ENCODE results near the gene RAPGEF5.

The RAPGEF5 gene

GRCh38 chr7:22307816-22308215 lies 49.1 kb downstream of the RAPGEF5 start:
- no peak for TF ChIP-seq CTCF (conservative IDR thresholded peaks at IDR 0.05; ENCODE audit: low read depth, low read length)
- DNase-seq (ENCODE audit: low read depth) = no peak
- H3K4me3 ChIP-seq (ENCODE audit: low read length) = no peak overlapping the region

- no peak for DNase-seq (ENCODE audit: low read depth)
- TF ChIP-seq CTCF (conservative IDR thresholded peaks at IDR 0.05; ENCODE audit: low read depth, low read length) = no peak
- no peak overlapping the region for H3K4me3 ChIP-seq (ENCODE audit: low read length)
Observed at GRCh38 chr7:22305706-22306105, 51.2 kb downstream of the RAPGEF5 start.

GRCh38 chr7:22302951-22303423 lies 54.0 kb downstream of the RAPGEF5 start:
- no peak overlapping the region for H3K4me3 ChIP-seq (ENCODE audit: low read length)
- no peak for DNase-seq (ENCODE audit: low read depth)
- no peak for TF ChIP-seq CTCF (conservative IDR thresholded peaks at IDR 0.05; ENCODE audit: low read depth, low read length)

GRCh38 chr7:22302193-22302592 lies 54.8 kb downstream of the RAPGEF5 start:
- TF ChIP-seq CTCF (conservative IDR thresholded peaks at IDR 0.05; ENCODE audit: low read depth, low read length) = no peak
- no peak overlapping the region for H3K4me3 ChIP-seq (ENCODE audit: low read length)
- no peak for DNase-seq (ENCODE audit: low read depth)

GRCh38 chr7:22301790-22302189 lies 55.2 kb downstream of the RAPGEF5 start:
- no peak for DNase-seq (ENCODE audit: low read depth)
- no peak overlapping the region for H3K4me3 ChIP-seq (ENCODE audit: low read length)
- no peak for TF ChIP-seq CTCF (conservative IDR thresholded peaks at IDR 0.05; ENCODE audit: low read depth, low read length)

GRCh38 chr7:22300839-22301238 lies 56.1 kb downstream of the RAPGEF5 start:
- no peak for DNase-seq (ENCODE audit: low read depth)
- H3K4me3 ChIP-seq (ENCODE audit: low read length) = no peak overlapping the region
- TF ChIP-seq CTCF (conservative IDR thresholded peaks at IDR 0.05; ENCODE audit: low read depth, low read length) = no peak

GRCh38 chr7:22296916-22297315 lies 60.0 kb downstream of the RAPGEF5 start:
- no peak overlapping the region for H3K4me3 ChIP-seq (ENCODE audit: low read length)
- DNase-seq (ENCODE audit: low read depth) = no peak
- TF ChIP-seq CTCF (conservative IDR thresholded peaks at IDR 0.05; ENCODE audit: low read depth, low read length) = peak; percentile 41

Measured in retinal pigment epithelial cell (primary cell).